OCI-LY7 (cell line): ENCODE data around the gene GREB1.

Experiments
- EZH2phosphoT487 ChIP-seq: fragments of 200-600 bp; sonication (generic); IDR thresholded peaks from 2 replicates; pipeline ENCODE4 v1.6.1; 2018; ENCODE audit warnings: low read depth, borderline replicate concordance, mild to moderate bottlenecking, mixed run types, antibody characterized with exemption, low read length, moderate library complexity, mixed read lengths
- TF ChIP-seq, protein P1 (sequence below): fragments of 200-600 bp; sonication (generic); conservative IDR thresholded peaks from 2 replicates; pipeline ENCODE4 v1.5.1; 2014; ENCODE audit warnings: mild to moderate bottlenecking, antibody characterized with exemption, low read length, moderate library complexity, mixed read lengths

DNA sequence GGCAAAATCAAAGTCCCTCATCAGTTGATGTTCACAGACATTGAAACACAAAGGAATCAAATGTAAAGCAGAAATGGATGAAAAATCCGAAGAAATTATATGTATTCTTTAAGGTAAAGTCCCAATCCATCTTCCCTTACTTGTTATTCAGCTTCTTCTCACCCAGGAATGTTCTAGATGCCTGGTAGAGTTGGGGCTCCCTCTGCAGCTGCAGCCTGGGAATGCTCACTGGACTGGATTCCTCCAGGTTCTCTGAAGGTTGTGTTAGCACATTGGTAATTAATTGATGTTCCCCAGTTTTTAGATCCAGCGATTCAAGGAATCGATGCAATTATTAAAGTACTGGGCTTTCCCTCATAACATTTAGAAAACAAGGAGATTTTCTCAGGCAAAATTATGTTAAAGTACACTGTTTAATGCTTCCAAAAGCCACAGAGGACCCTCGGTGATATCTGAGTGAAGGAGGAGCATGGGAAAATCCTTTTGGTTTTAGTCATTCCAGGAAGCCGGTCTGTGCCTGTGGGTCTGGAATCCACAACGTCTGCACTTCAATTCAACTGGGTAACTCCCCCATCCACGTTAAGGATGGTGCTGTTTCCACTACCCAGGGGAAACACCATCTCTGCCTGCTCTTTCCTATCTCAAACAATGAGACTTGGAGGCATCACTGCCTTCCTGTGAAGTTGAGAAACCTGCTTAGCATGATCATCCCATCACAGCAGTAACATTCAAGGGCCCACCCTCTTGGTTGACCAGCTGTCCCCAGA is 114.2 kb downstream of the GREB1 start:
- TF ChIP-seq, protein P1, sequence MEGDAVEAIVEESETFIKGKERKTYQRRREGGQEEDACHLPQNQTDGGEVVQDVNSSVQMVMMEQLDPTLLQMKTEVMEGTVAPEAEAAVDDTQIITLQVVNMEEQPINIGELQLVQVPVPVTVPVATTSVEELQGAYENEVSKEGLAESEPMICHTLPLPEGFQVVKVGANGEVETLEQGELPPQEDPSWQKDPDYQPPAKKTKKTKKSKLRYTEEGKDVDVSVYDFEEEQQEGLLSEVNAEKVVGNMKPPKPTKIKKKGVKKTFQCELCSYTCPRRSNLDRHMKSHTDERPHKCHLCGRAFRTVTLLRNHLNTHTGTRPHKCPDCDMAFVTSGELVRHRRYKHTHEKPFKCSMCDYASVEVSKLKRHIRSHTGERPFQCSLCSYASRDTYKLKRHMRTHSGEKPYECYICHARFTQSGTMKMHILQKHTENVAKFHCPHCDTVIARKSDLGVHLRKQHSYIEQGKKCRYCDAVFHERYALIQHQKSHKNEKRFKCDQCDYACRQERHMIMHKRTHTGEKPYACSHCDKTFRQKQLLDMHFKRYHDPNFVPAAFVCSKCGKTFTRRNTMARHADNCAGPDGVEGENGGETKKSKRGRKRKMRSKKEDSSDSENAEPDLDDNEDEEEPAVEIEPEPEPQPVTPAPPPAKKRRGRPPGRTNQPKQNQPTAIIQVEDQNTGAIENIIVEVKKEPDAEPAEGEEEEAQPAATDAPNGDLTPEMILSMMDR: no peak
- TF ChIP-seq EZH2phosphoT487: no peak
